Ovary (tissue), 3 donors: Measurements from ENCODE around the gene PADI6.

Experiments
- EP300 ChIP-seq: sonication (generic); formaldehyde crosslinking; IDR thresholded peaks from one replicate; pipeline ENCODE4 v1.6.1; 2017; ENCODE audit warnings: antibody characterized with exemption
- POLR2A ChIP-seq: fragments of 450-650 bp; IDR thresholded peaks from one replicate; pipeline ENCODE4 v1.6.1; 2017; ENCODE audit warnings: antibody characterized with exemption, mild to moderate bottlenecking, moderate library complexity
- TF ChIP-seq, protein P1 (sequence below), 3 donors: fragments of 450-650 bp in 2 of 3; fragments of 200-600 bp in 1 of 3; IDR thresholded peaks; one replicate each; pipeline versions ENCODE4 v1.5.1 to v1.8.0; 2016 to 2022; ENCODE audit warnings: antibody characterized with exemption in 3 of 3, mild to moderate bottlenecking in 1 of 3
- donor health status: DM: no; HTN: no; CAD: no.

DNA sequence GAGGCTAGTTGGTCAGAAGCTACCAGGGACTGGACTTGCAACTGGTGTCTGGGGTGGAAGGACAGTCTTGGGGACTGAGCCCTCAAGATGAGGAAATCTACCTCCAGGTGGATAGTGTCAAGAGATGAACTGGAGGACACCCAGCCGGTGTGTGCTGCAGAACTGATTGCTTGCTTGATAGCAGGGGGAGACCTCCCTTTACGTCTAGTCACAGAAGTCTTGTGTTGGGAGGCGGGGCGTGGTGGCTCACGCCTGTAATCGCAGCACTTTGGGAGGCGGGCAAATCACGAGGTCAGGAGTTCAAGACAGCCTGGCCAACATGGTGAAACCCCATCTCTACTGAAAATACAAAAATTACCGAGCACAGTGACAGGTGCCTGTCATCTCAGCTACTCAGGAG is 62.6 kb downstream of the PADI6 start:
- TF ChIP-seq, protein P1, sequence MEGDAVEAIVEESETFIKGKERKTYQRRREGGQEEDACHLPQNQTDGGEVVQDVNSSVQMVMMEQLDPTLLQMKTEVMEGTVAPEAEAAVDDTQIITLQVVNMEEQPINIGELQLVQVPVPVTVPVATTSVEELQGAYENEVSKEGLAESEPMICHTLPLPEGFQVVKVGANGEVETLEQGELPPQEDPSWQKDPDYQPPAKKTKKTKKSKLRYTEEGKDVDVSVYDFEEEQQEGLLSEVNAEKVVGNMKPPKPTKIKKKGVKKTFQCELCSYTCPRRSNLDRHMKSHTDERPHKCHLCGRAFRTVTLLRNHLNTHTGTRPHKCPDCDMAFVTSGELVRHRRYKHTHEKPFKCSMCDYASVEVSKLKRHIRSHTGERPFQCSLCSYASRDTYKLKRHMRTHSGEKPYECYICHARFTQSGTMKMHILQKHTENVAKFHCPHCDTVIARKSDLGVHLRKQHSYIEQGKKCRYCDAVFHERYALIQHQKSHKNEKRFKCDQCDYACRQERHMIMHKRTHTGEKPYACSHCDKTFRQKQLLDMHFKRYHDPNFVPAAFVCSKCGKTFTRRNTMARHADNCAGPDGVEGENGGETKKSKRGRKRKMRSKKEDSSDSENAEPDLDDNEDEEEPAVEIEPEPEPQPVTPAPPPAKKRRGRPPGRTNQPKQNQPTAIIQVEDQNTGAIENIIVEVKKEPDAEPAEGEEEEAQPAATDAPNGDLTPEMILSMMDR (IDR thresholded peaks at IDR 0.05), result no peak
- TF ChIP-seq POLR2A (no peak), EP300 (no peak)
